ENCODE results near the gene THAP5.

The THAP5 gene

GRCh38 chr7:108535744-108536143 is 33.8 kb downstream of the THAP5 start:
- TF ChIP-seq, protein P1, sequence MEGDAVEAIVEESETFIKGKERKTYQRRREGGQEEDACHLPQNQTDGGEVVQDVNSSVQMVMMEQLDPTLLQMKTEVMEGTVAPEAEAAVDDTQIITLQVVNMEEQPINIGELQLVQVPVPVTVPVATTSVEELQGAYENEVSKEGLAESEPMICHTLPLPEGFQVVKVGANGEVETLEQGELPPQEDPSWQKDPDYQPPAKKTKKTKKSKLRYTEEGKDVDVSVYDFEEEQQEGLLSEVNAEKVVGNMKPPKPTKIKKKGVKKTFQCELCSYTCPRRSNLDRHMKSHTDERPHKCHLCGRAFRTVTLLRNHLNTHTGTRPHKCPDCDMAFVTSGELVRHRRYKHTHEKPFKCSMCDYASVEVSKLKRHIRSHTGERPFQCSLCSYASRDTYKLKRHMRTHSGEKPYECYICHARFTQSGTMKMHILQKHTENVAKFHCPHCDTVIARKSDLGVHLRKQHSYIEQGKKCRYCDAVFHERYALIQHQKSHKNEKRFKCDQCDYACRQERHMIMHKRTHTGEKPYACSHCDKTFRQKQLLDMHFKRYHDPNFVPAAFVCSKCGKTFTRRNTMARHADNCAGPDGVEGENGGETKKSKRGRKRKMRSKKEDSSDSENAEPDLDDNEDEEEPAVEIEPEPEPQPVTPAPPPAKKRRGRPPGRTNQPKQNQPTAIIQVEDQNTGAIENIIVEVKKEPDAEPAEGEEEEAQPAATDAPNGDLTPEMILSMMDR (IDR thresholded peaks at IDR 0.05; ENCODE audit: borderline replicate concordance, extremely low read depth, low read length, poor library complexity, severe bottlenecking) = no peak
- no peak for TF ChIP-seq EZH2 (IDR thresholded peaks at IDR 0.05; ENCODE audit: borderline replicate concordance, low read depth, low read length, severe bottlenecking)

DNA sequence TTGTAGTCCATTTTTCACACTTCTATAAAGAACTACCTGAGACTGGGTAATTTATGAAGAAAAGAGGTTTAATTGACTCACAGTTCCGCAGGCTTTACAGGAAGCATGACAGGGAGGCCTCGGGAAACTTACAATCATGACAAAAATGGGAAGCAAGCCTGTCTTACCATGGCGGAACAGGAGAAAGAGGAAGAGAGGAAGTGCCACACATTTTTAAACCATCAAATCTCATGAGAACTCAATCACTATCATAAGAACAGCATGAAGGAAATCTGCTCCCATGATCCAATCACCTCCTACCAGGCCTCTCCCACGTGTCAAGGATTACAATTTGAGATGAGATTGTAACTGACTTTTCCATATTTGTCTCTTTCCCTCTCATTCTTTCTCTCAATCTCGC is 34.2 kb downstream of the THAP5 start:
- DNase-seq = no peak
- Histone ChIP-seq H2AFZ (ENCODE audit: low read depth, low read length) (no peak overlapping the region), H3K27ac (ENCODE audit: low read length) (no peak overlapping the region)

More at GRCh38 chr7:108535744-108536143, 33.8 kb downstream of the THAP5 start:
- ATAC-seq (ENCODE audit: insufficient read depth, low read depth) (no peak), DNase-seq (no peak)
- no peaks in the 10 kb centered on the region for H3K79me2 ChIP-seq (ENCODE audit: insufficient read depth, low read length)
- no peak overlapping the region for H3K4me2 ChIP-seq (ENCODE audit: insufficient read depth, low read length)
- H3K9me3 ChIP-seq (ENCODE audit: insufficient read depth, low read length, severe bottlenecking) = no peaks in the 10 kb centered on the region
- H3K4me1 ChIP-seq (ENCODE audit: insufficient read depth, low read length) = no peaks in the 10 kb centered on the region
- no peak overlapping the region for H2AFZ ChIP-seq (ENCODE audit: low read depth, low read length)
- no peaks in the 10 kb centered on the region for H4K20me1 ChIP-seq (ENCODE audit: insufficient read depth, low read length)
- no peak overlapping the region for H3K27ac ChIP-seq (ENCODE audit: low read length)
- H3K36me3 ChIP-seq (ENCODE audit: insufficient read depth, low read length) = no peaks in the 10 kb centered on the region
- no peak overlapping the region for H3K9ac ChIP-seq (ENCODE audit: low read depth, low read length)
- no peak overlapping the region for H3K4me3 ChIP-seq (ENCODE audit: low read depth in 1 of 2, low read length in 2 of 2)
- H3K27me3 ChIP-seq (ENCODE audit: insufficient read depth, low read length, poor library complexity) = no peaks in the 10 kb centered on the region

GRCh38 chr7:108533712-108534111 is 35.8 kb downstream of the THAP5 start:
- no peaks in the 10 kb centered on the region for H3K27me3 ChIP-seq (ENCODE audit: insufficient read depth, low read length, poor library complexity)
- no peaks in the 10 kb centered on the region for H3K9me3 ChIP-seq (ENCODE audit: insufficient read depth, low read length, severe bottlenecking)
- DNase-seq = no peak
- no peak for ATAC-seq (ENCODE audit: insufficient read depth, low read depth)
- H3K36me3 ChIP-seq (ENCODE audit: insufficient read depth, low read length) = no peaks in the 10 kb centered on the region
- H3K27ac ChIP-seq (ENCODE audit: low read length) = no peak overlapping the region
- H3K79me2 ChIP-seq (ENCODE audit: insufficient read depth, low read length) = no peaks in the 10 kb centered on the region
- no peak overlapping the region for H3K9ac ChIP-seq (ENCODE audit: low read depth, low read length)
- H3K4me3 ChIP-seq (ENCODE audit: low read depth in 1 of 2, low read length in 2 of 2) = no peak overlapping the region
- H3K4me2 ChIP-seq (ENCODE audit: insufficient read depth, low read length) = no peak overlapping the region
- TF ChIP-seq, protein P1 (IDR thresholded peaks at IDR 0.05; ENCODE audit: borderline replicate concordance, extremely low read depth, low read length, poor library complexity, severe bottlenecking) = no peak
- H3K4me1 ChIP-seq (ENCODE audit: insufficient read depth, low read length) = no peaks in the 10 kb centered on the region
- H2AFZ ChIP-seq (ENCODE audit: low read depth, low read length) = no peak overlapping the region
- H4K20me1 ChIP-seq (ENCODE audit: insufficient read depth, low read length) = no peaks in the 10 kb centered on the region

More for the DNA sequence above, 34.2 kb downstream of the THAP5 start:
- Histone ChIP-seq H4K20me1 (ENCODE audit: insufficient read depth, low read length) (no peaks in the 10 kb centered on the region), H3K4me1 (ENCODE audit: insufficient read depth, low read length) (no peaks in the 10 kb centered on the region), H3K9me3 (ENCODE audit: insufficient read depth, low read length, severe bottlenecking) (no peaks in the 10 kb centered on the region), H3K9ac (ENCODE audit: low read depth, low read length) (no peak overlapping the region), H3K4me2 (ENCODE audit: insufficient read depth, low read length) (no peak overlapping the region), H3K4me3 (ENCODE audit: low read depth in 1 of 2, low read length in 2 of 2) (no peak overlapping the region), H3K79me2 (ENCODE audit: insufficient read depth, low read length) (no peaks in the 10 kb centered on the region), H3K36me3 (ENCODE audit: insufficient read depth, low read length) (no peaks in the 10 kb centered on the region), H3K27me3 (ENCODE audit: insufficient read depth, low read length, poor library complexity) (no peaks in the 10 kb centered on the region)
- no peak for ATAC-seq (ENCODE audit: insufficient read depth, low read depth)
- TF ChIP-seq EZH2 (IDR thresholded peaks at IDR 0.05; ENCODE audit: borderline replicate concordance, low read depth, low read length, severe bottlenecking) = no peak
- TF ChIP-seq, protein P1 (IDR thresholded peaks at IDR 0.05; ENCODE audit: borderline replicate concordance, extremely low read depth, low read length, poor library complexity, severe bottlenecking) = no peak

DNA sequence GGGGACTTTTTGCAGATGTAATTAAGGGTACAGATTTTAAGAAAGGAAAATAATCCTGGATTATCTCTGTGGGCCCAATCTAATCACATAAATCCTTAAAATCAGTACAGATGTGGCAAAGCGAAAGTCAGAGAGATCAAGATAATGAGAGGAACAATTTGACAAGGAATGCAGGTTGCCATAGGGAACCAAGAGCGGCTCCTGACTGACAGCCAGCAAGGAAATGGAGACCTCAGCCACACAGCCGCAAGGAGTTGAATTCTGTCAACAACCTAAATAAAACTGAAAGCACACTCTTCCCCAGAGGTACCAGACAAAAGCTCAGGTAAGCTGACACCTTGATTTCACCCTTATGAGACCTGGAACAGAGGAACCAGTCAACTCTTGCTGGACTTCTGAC is 40.2 kb downstream of the THAP5 start:
- H3K4me2 ChIP-seq (ENCODE audit: insufficient read depth, low read length) = no peak overlapping the region
- no peaks in the 10 kb centered on the region for H3K27me3 ChIP-seq (ENCODE audit: insufficient read depth, low read length, poor library complexity)
- ATAC-seq (ENCODE audit: insufficient read depth, low read depth) = no peak
- no peak overlapping the region; the same call in 1 of the 2 replicates for H2AFZ ChIP-seq (ENCODE audit: low read depth, low read length)
- peaks cover 23% of the 10 kb centered on the region for H3K4me1 ChIP-seq (ENCODE audit: insufficient read depth, low read length)
- H4K20me1 ChIP-seq (ENCODE audit: insufficient read depth, low read length) = no peaks in the 10 kb centered on the region
- no peak overlapping the region for H3K9ac ChIP-seq (ENCODE audit: low read depth, low read length)
- TF ChIP-seq, protein P1 (IDR thresholded peaks at IDR 0.05; ENCODE audit: borderline replicate concordance, extremely low read depth, low read length, poor library complexity, severe bottlenecking) = no peak
- TF ChIP-seq EZH2 (IDR thresholded peaks at IDR 0.05; ENCODE audit: borderline replicate concordance, low read depth, low read length, severe bottlenecking) = no peak
- no peak overlapping the region for H3K27ac ChIP-seq (ENCODE audit: low read length)
- peaks cover 14% of the 10 kb centered on the region for H3K79me2 ChIP-seq (ENCODE audit: insufficient read depth, low read length)
- H3K9me3 ChIP-seq (ENCODE audit: insufficient read depth, low read length, severe bottlenecking) = no peaks in the 10 kb centered on the region
- H3K36me3 ChIP-seq (ENCODE audit: insufficient read depth, low read length) = no peaks in the 10 kb centered on the region
- DNase-seq = no peak
- no peak overlapping the region for H3K4me3 ChIP-seq (ENCODE audit: low read depth in 1 of 2, low read length in 2 of 2)

Measured in DND-41 (cell line).